Heart left ventricle (tissue), 16 donors: ENCODE results near the gene PYCARD. TPM values are rescaled to one million over a fixed set of nuclear protein-coding genes. Genes with fewer than 3 reads are reported as not detected.
A peak's percentile ranks its signal among the peaks of the same experiment; 100 is the strongest.
"Not testable (repeated sequence)": the region's sequence is repeated elsewhere in the genome, so short reads cannot be mapped to it uniquely, and the experiment has no call there.

Experiments
- ATAC-seq, 4 donors: fragments of 200-7000 bp; cut with Tn5 transposase; one replicate each; pipeline ENCODE4 v1.9.1; 2020 to 2022; ENCODE audit warnings: moderate library complexity in 4 of 4, mild to moderate bottlenecking in 3 of 4, moderate number of reproducible peaks in 1 of 4
- DNase-seq, 5 donors: peaks; one replicate each; pipeline ENCODE4 v3.0.0-alpha.2; 2020
- H3K27ac ChIP-seq, 12 donors: fragments of 200-600 bp; sonication (generic) in 4 of 12; one replicate each; pipeline versions ENCODE4 v1.5.0 to v1.8.0; 2016 to 2022; ENCODE audit warnings: mild to moderate bottlenecking in 2 of 12
- H3K27me3 ChIP-seq, 9 donors: fragments of 200-600 bp; sonication (generic) in 2 of 9; one replicate each; pipeline versions ENCODE4 v1.5.1 to v1.8.0; 2016 to 2022; ENCODE audit warnings: mild to moderate bottlenecking in 3 of 9
- H3K36me3 ChIP-seq, 9 donors: fragments of 200-600 bp; sonication (generic) in 2 of 9; one replicate each; pipeline versions ENCODE4 v1.5.0 to v1.8.0; 2018 to 2022; ENCODE audit warnings: mild to moderate bottlenecking in 2 of 9
- H3K4me1 ChIP-seq, 12 donors: fragments of 200-600 bp; sonication (generic) in 4 of 12; one replicate each; pipeline versions ENCODE4 v1.5.0 to v1.8.0; 2016 to 2022; ENCODE audit warnings: mild to moderate bottlenecking in 3 of 12
- H3K4me3 ChIP-seq, 12 donors: fragments of 200-600 bp; sonication (generic) in 4 of 12; one replicate each; pipeline versions ENCODE4 v1.5.0 to v1.8.0; 2017 to 2022; ENCODE audit warnings: mild to moderate bottlenecking in 9 of 12, moderate library complexity in 4 of 12
- H3K9me3 ChIP-seq, 12 donors: fragments of 200-600 bp; sonication (generic) in 4 of 12; one replicate each; pipeline versions ENCODE4 v1.5.0 to v1.8.0; 2016 to 2022; ENCODE audit warnings: mild to moderate bottlenecking in 1 of 12
- CTCF ChIP-seq, 12 donors: fragments of 200-600 bp; sonication (generic) in 4 of 12; IDR thresholded peaks; one replicate each; pipeline versions ENCODE4 v1.5.0 to v1.8.0; 2018 to 2022; ENCODE audit warnings: antibody characterized with exemption in 12 of 12, mild to moderate bottlenecking in 5 of 12
- POLR2A ChIP-seq, 2 donors: fragments of 450-650 bp; IDR thresholded peaks; one replicate each; pipeline ENCODE4 v1.6.1; 2017; ENCODE audit warnings: antibody characterized with exemption in 2 of 2, mild to moderate bottlenecking in 2 of 2, moderate library complexity in 2 of 2
- WGBS, 4 donors: extraction: QIAGEN DNeasy Blood & Tissue Kit in 2 of 4; methylation state at CpG; one replicate each; pipeline versions ENCODE4 v1.1.5 to v1.1.7; 2013 to 2018; 5-methylcytosine and 5-hydroxymethylcytosine counted together
- intact Hi-C, 10 donors: fragments of 100-400 bp; cut with DNase I; formaldehyde crosslinking; loops; one replicate each; pipeline versions ENCODE4 v1.11.1 to v1.14.2; 2022
- polyA plus RNA-seq, 2 donors: library from polyadenylated mRNA; stranded (reverse); fragments of 200-250 nt; gene quantifications; one replicate each; pipeline ENCODE4 v1.2.3, GENCODE V29; 2013
- total RNA-seq, 9 donors: library from RNA; depleted of rRNA in 2 of 9; stranded (reverse); fragments of >200 nt in 2 of 9; fragmentation: NEBNext Ultra II Directional in 3 of 9; extraction: Animal tissue kit (Norgen Biotek cat#: 25700) in 3 of 9; gene quantifications; one replicate each; pipeline versions ENCODE4 v1.1.0 to v1.2.4, GENCODE V29; 2016 to 2023
- donor health status: ischemic (EF 13 %, LVEDD 7.1; RV severe dilation, severe dysfunction).
- donor health status: healthy with polysubstance abuse.
- donor health status: DM: no; HTN: yes; CAD: no.
- donor health status: DM: no; HTN: no; CAD: no.
- donor health status: ischemic (EF 25% LVEDD 6.9; RV normal size, moderate dysfunction).
- donor health status: ischemic (EF 25% LVEDD 5.7; RV mildly dilated, moderate dysfunction).
- donor health status: healthy.
- donor health status: DM: yes; HTN: yes; CAD: no.
- donor health status: ischemic (EF 35%, LVEDD 5.7; RV mildly dilated, moderate dysfunction).
- donor health status: nonischemic (EF 11% LVEDD 7.7; RV severe dilation, severe dysfunction).
- donor health status: DM: yes; HTN: yes; CAD: no.
- donor health status: PGD.
- donor health status: ischemic (EF 29% LVEDD 5.4; RV normal size, mild dysfunction).
- donor health status: nonischemic (EF 23%, LVEDD 6.1; RV moderate dilation, normal function).

PYCARD gene
- total and polyA plus RNA-seq, 11 donors: 2.0 to 42.2 (median 5.2) TPM

DNA sequence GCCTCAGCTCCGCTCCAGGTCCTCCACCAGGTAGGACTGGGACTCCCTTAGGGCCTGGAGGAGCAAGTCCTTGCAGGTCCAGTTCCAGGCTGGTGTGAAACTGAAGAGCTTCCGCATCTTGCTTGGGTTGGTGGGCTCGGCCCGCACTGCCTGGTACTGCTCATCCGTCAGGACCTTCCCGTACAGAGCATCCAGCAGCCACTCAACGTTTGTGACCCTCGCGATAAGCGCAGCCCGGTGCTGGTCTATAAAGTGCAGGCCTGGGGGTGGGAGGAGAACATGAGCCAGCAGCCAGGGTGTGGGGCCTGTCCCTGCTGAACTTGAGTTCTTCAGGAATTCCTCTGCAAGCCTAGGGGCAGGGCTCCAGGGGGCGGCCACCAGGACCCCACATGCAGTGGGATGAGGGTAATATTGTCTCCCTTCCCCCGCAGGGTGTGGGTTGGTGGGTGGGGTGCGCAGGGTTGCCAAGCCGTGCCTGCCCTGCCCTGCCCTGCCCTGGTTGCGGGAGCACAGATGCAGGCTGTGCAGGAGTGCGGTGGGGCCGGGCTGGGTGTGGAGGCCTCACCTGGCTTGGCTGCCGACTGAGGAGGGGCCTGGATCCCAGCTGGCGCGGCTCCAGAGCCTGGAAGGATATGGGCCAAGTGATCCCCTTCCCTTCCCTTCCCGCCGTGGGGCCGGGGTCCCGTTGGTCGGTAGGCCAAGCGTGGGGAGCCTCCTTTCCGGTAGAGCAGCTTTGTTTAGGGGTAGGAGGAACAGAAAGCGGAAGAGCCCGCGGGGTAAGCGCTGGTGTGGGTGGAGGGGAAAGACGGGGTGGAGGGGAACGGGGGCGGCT is 762 bp downstream of the PYCARD start:
- DNase-seq (peak; percentile 40 to 79 (median 47)), ATAC-seq (peak in 3 of 4 donors; percentile 57 to 79 (median 60))
- H3K4me3 ChIP-seq: peak overlapping the region; percentile 38 to 91 (median 70)
- H3K27me3 ChIP-seq: no peaks in the 10 kb centered on the region
- H3K9me3 ChIP-seq: no peaks in the 10 kb centered on the region
- intact Hi-C loops: loop anchor here in 1 of 10 donors (10.0 kb wide), 1 partner anchor 183 kb away; no protein-coding TSS in a partner anchor
- H3K27ac ChIP-seq: peak overlapping the region in 9 of 12 donors; percentile 34 to 90 (median 53)
- peaks cover 0 to 37% (median 16%) of the 10 kb centered on the region in 9 donors for H3K36me3 ChIP-seq
- TF ChIP-seq POLR2A (IDR thresholded peaks at IDR 0.05) (no peak), CTCF (IDR thresholded peaks at IDR 0.05) (no peak)
- 16 to 27% (median 21%) methylated on average over 21 to 35 of the region's 35 CpGs for WGBS, 4 donors
- peaks cover 0 to 57% (median 11%) of the 10 kb centered on the region in 12 donors for H3K4me1 ChIP-seq

GRCh38 chr16:31200821-31201568 is 1.6 kb downstream of the PYCARD start:
- WGBS, 4 donors: 65 to 75% (median 68%) methylated on average over 8 of the region's 8 CpGs
- no peaks in the 10 kb centered on the region for H3K9me3 ChIP-seq
- no peaks in the 10 kb centered on the region for H3K27me3 ChIP-seq
- H3K4me3 ChIP-seq: peak overlapping the region in 7 of 12 donors; percentile 57 to 91 (median 84)
- peaks cover 0 to 57% (median 11%) of the 10 kb centered on the region in 12 donors for H3K4me1 ChIP-seq
- TF ChIP-seq POLR2A (IDR thresholded peaks at IDR 0.05) (no peak), CTCF (IDR thresholded peaks at IDR 0.05) (no peak)
- intact Hi-C loops: loop anchor here in 1 of 10 donors (10.0 kb wide), 1 partner anchor 184 kb away; no protein-coding TSS in a partner anchor
- peaks cover 0 to 45% (median 24%) of the 10 kb centered on the region in 9 donors for H3K36me3 ChIP-seq
- no peak for DNase-seq
- H3K27ac ChIP-seq: peak overlapping the region in 1 of 12 donors; percentile 90
- ATAC-seq: no peak

DNA sequence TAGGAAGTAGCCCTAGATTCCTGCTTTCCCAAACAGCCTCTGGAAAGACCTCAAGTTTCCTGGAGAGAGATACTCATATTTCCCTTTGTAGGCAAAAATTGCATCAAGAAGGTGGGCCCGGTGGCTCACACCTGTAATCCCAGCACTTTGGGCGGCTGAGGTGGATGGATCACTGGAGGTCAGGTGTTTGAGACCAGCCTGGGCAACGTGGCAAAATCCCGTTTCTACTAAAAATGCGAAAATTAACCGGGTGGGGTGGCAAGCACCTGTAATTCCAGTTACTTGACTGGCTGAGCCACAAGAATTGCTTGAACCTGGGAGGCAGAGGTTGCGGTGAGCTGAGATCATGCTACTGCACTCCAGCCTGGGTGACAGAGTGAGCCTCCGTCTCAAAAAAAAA is 2.4 kb downstream of the PYCARD start:
- WGBS, 4 donors: 88 to 95% (median 93%) methylated on average over 8 of the region's 8 CpGs
- H3K4me3 ChIP-seq, H3K9me3 ChIP-seq, ATAC-seq, DNase-seq, H3K27me3 ChIP-seq: not testable (repeated sequence)
- peaks cover 0 to 54% (median 33%) of the 10 kb centered on the region in 9 donors for H3K36me3 ChIP-seq
- H3K27ac ChIP-seq: peak overlapping the region in 1 of 12 donors; percentile 90
- H3K4me1 ChIP-seq: peaks cover 0 to 57% (median 11%) of the 10 kb centered on the region in 12 donors
- intact Hi-C loops: loop anchor here in 1 of 10 donors (10.0 kb wide), 1 partner anchor 185 kb away; no protein-coding TSS in a partner anchor

DNA sequence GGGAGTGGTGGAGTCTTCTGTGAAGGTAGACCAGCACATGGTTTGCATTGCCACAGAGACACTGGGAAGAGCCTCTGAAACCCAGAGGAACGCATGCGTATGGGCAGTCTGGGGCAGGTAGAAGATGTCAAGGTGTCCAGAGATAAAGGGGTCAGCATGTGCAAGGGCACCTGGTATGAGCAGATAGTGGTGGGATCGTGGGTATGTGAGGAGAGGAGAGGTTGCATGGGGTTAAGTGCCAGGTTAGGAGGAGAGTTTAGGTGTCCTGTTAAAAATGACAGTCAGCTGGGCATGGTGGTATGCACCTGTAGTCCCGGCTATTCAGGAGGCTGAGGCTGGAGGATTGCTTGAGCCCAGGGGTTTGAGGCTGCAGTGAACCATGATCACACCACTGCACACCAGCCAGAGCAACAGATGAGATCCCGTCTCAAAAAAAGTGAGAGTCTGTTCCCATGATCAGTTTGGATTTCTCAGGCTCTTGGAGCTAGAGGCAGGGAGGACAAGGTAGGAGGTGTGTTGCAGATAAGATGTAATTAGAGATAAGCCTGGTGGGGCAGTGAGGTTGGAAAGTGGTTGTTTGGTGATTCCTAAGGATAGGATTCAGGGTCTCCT is 3.0 kb downstream of the PYCARD start:
- H3K27ac ChIP-seq: no peak overlapping the region
- TF ChIP-seq POLR2A (IDR thresholded peaks at IDR 0.05) (no peak), CTCF (IDR thresholded peaks at IDR 0.05) (no peak)
- peaks cover 0 to 56% (median 11%) of the 10 kb centered on the region in 12 donors for H3K4me1 ChIP-seq
- H3K4me3 ChIP-seq: no peak overlapping the region
- no peaks in the 10 kb centered on the region for H3K9me3 ChIP-seq
- DNase-seq: no peak
- ATAC-seq: no peak
- intact Hi-C loops: loop anchor here in 3 of 10 donors (2.0 to 10.0 kb wide), 3 partner anchors 17 to 225 kb away; partner anchors contain the start of gene COX6A2 (in 1 of the 3)
- WGBS, 4 donors: 93 to 94% (median 94%) methylated on average over 5 of the region's 5 CpGs
- H3K36me3 ChIP-seq: peaks cover 0 to 59% (median 39%) of the 10 kb centered on the region in 9 donors
- no peaks in the 10 kb centered on the region for H3K27me3 ChIP-seq
